GM21423 (cell line): ENCODE measurements around the gene TCF4.

ENCODE experiments used
- ATAC-seq: cut with Tn5 transposase; IDR thresholded peaks from one replicate; pipeline ENCODE4 v1.9.1; 2021; ENCODE audit warnings: mild to moderate bottlenecking, moderate library complexity; ENCODE audit not compliant: unreplicated experiment

The TCF4 gene

DNA sequence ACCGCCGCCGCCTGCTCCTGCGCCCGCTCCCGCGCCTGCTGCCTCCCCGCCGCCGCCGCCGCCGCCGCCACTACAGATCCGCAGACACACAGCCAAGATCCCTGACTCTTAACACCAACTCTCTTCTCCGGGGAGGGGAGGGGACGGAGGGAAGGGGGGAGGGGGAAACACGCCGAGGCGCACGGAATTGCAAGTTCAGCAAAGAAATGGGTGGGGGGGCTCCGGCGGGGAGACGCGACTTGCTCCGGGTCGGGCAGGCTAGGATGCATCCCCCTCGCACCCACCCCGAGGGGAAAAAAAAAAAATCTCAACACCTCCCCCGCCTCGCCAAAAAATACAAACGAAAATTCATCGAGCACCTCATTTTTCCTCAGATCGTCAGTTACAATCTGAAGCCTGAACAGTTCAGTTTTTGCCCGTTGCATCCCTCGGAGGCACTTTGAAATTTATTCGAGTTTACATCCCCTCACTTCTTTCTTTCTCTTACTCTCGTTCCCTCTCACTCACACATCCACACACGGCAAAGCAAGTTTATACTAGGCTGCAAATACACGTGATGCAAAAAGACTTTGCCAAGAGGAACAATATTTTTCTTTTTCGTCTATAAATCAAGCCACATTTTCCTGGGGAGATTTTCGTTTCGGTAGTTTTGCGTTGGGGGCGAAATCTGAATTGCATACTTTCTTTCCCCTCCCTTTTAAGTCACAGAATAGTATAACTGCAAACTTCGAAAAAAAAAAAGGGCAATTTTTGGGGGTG lies at the start of gene TCF4:
Gene TCF4, minus strand, starts transcription at position 82 of the 759 bp plus-strand sequence. CDS start 1,076 bp downstream, outside the sequence.
- ATAC-seq = no peak

DNA sequence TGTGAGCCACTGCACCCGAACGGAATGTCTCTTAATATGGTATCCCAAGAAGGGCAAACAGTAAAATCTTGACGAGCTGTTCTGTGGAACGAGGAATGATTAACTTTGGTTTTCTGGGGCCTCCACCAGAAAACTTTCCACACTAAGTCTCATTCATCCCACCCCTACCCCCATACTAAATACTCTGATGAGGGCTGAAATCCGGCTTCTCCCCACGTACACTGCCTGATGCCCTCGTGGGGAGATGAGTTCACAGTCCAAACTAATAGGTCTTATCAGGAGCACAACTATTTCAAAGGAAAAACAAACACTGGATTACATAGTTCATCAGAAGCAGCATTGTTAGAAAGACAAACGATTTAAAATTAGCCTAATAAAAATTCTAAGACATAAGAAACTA lies 49.2 kb upstream of the TCF4 start:
- ATAC-seq = no peak

DNA sequence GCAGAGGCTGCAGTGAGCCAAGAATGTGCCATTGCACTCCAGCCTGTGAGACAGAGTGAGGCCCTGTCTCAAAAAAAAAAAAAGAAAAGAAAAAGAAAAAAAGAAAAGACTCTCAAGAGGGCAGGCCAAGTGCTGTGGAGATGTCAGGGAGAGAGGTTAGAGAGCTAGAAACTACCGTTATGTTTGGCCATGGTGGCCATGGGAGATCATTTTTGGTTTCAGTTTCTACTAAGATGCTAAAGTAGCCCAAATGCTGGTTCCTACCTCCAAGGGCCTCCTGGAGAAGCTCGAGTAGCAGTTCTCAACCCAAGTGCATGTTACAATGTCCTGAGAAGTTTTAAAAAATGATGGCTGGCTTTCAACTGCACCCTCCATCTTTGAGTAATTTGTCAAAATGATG lies 47.4 kb upstream of the TCF4 start:
- no peak for ATAC-seq

DNA sequence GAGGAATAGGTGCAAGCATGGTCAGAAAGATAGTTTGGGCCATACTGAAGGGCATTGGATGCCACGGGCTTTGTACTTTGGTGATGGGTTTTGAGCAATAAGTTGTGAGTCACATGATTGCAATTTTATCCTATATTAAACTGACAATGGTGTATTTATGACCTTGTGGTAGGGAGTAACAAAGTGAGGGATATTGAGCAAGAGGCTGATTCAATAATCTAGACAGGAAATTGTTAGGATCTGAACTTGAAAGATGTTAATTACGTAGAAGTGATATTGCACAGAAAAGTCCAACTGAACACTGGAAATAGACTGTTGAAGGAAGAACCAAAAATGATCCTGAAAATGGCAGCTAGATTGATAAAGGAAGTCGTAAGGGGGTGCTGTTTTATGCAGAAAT lies 46.6 kb upstream of the TCF4 start:
- ATAC-seq = no peak

DNA sequence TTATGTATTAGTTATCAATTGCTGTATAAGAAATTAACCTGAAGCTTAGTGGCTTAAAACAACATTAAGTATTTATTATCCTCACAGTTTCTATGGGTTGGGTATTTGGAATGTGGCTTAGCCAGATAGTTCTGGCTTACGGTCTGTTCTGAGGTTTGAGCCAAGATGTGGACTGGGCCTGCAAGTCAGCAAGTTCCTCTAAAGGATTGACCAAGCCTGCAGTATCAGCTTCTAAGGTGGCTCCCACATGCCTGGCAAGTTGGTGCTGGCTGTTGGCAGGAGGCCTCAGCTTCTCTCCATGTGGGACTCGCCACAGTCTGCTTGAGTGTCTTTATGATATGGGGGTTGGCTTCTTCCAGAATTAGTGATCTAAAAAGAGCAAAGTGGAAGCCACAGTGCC lies 45.0 kb upstream of the TCF4 start:
- ATAC-seq = no peak

DNA sequence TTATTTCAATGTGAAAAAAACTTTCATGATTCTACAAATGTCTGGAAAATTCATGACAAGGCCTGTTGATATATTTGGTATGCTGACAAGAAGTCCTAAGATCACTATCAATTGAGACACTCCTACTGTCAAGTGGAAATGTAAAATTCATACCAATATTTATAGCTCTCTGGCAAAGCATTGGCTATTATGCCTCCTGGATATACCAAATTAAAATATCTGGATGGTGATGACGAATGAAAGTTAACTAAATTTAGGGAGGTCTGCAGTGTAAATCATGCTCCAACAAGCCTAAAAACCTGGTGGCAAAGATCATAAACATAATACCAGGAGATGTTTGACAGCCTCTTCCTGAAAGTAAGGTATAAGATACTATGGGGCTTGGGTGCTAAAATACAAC lies 41.1 kb upstream of the TCF4 start:
- no peak for ATAC-seq

DNA sequence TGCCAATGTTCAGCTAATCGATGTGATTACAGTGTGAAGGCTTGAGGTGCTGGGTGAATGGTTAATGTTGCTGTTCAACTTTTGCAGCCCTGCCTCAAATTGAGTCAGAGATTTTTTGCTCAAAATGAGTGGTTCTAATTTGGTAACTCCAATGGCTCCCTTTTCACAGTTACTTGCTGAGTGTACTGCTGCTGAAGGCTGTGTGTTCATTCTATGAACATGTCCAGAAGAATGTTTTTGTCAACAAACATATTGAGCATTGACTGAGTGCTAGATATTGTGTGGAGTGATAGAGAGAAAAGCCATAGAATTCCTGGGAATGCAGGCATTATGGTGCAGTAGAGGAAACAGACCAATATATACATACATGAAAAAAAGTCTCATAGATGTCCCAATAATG lies 39.0 kb upstream of the TCF4 start:
- ATAC-seq = no peak

DNA sequence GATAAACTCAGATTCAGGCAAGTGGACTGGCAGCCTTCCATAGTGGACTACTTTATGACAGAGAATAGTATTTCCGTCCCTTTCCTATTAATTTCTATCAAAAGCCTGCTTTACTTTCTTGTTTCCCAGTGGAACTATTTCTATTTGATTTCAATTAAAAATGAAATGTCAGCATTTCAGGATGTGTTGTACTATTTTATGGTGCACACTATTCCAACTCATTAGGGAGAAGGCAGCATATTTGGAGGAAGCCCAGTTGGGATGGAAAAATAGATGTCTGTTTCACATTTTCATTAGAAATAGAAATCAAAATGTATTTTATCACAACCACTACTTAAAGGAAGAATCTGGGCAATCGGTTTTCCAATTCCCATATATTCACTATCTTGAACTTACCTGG lies 37.9 kb upstream of the TCF4 start:
- no peak for ATAC-seq

DNA sequence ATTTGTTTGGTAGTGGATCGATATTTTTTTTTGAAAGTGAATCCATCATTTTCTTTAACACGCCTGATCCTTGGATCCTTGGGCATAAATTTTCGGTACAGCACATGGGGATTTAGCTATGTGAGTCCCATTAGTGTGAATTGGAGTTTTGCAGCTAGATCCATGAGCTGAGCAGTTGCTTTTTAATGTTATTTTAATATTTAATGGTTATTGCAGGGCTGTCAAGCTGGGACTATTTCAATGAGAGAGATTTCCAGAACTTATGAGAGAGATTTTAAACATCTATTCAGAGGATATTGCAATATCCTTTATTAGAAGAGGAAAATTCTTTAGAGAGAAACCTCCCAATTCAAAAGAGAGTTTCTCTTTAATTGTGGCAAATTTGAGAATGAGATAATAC lies 35.6 kb upstream of the TCF4 start:
- no peak for ATAC-seq

DNA sequence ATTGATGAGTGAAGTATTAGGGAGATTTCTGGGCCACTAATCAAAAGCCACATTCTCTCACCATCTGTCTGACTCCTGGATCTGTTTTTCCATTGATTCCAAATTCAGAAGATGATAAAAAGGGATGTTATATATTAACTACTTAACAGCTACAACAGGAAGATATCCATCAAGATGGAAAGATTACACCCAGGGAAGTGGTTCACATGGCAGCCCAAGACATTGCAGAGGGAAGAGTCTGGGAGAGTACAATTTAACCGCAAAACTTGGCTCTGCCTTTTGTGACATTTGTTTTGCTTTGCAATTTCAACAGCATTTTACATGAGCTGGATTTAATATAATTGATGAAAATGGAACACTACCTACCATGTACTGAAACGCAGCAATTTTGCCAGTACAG lies 22.5 kb upstream of the TCF4 start:
- no peak for ATAC-seq

DNA sequence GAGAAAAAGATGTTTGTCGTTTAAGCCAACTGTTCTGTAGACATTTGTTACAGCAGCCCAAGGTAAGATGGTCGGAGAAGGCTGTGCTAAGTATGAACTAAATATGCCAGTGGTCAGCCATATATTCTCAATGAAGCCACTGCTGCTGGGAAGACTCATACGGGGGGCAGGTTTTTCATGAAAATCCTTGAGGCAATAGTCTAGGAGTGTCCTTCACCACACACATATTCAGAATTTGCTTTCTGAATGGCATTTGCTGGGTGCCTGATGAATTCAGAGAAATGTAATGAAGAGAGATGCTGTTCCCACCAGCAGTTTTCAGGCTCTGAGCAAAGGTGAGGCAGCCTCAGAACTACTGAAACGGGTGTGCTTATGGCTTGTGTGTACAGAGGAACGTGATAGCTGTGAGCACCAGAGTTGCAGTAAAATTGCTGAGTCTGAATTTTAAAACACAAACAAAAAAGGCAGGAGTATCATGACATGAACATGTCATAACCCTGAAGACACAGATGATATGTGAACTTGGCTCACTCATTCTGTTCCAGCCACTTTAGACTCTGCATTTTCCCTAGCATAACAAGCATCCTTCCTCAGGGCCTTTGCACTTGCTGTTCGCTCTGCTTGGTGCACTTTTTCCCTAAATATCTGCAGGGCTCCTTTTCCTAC lies 21.3 kb upstream of the TCF4 start:
- no peak for ATAC-seq

DNA sequence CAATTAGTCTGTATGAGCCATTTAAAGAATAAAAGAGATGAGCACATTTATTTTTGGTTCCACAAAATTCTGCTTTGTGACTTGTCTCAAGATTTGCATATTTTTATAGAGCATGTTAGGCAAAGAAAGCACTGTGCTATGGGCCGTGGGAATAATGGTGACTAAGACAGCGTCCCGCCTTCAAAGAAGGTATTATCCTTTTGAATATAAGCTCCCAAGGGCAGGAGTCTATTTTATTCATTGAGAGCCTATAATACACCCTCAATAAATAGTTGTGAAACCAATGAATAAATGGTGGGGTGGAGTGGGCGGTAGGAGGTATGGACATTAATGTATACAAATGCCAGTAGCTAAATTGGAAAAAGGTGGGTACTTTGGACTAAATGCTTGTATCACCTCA lies 20.5 kb upstream of the TCF4 start:
- ATAC-seq = no peak

DNA sequence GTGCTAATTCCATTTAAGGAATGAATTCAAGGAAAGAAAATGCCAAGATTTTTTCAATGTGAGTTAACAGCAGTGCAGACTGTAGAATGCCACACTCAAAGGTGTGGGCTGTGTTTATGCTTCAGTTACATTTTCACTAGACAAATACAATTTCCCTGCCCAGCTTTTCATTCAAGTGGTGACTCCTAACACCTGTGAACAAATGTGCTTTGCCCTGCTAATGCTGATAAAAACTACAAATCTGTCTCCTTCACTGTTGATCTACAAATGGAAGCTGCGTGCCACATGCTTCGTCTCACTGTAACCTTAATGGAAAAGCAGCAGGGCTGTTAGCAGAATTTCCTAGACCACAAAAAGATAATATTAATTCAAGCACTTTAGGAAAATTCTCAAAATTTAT lies 19.8 kb upstream of the TCF4 start:
- no peak for ATAC-seq

DNA sequence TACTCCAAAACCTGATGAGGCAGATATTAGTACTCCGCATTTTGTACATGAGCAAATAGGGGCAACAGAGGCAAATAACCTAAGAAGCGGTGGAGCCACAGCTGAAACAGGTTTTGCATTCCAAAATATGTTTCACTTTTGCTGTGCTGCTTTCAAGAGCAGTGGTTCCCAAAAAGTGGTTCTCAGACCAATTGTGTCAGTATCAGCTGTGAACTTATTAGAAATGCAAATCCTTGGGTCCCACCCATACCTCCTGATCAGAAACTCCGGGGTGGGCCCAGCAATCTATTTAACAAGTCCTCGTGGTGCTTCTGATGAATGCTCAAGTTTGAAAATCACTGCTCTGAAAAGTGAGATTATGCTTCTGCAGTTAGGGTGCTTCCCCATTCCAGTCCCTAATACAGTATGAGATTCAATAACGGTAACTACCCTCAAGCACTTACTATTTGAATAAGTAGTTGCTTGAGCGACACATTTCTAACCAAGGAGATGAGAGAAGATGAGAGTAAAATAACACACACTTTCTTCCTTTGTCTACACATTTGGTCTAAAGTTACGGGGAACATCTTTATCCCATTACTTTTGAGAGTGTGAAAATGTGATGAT lies 17.8 kb upstream of the TCF4 start:
- ATAC-seq = peak; percentile 82

DNA sequence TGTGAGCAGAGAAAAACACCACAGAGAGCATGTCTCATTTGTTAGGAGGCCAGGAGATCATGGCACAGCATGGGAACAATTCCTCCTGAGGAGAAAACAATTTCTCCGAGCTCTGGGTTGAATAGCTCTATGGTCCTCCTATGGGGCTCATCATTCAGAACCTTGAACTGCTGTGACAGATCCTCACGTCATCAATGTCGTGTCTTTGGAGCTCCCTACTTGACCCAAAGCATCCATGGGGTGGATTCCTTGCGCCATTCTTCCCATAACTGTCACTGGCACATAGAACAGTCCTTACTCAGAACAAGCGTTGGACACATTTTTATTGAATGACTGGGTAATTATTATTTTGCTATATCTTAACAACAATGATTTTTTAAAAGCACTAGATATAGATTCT lies 15.8 kb upstream of the TCF4 start:
- no peak for ATAC-seq

DNA sequence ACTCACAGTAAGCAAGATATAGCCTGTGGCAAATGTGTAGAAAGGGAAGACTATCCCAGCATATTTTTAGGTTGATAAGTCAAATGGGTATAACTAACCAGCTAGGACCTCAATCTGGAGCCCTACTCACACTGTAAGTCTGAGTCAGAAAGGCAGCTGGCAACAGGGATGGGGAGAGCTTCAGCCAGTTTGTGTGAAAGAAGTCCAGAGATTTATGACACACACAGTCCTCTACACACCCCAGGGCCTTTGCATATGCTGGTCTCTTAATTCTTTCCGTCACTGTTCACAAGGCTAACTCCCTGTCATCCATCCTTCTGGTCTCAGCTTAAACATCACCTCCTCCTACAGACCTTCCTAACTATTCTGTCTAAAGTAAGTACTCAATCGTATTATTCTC lies 5.9 kb upstream of the TCF4 start:
- ATAC-seq = no peak

DNA sequence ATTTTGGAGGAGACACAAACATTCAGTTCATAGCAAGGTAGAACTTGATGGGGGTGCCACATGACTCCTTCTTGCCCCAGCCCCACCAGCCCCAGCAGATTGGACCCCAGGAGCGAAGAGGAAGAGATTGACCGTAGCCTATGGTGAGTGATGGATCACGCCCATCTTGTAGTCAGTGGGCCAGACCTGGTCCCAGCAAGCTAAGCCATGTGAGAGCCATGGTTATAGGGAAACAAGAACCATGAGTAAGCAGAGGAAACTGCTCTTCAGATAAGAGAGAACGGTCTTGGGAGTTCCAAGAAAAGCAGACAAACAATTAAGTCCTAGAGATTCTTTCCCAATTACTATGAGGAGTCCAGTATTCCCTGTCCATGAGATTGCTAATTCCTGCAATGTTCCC lies 4.6 kb upstream of the TCF4 start:
- no peak for ATAC-seq

DNA sequence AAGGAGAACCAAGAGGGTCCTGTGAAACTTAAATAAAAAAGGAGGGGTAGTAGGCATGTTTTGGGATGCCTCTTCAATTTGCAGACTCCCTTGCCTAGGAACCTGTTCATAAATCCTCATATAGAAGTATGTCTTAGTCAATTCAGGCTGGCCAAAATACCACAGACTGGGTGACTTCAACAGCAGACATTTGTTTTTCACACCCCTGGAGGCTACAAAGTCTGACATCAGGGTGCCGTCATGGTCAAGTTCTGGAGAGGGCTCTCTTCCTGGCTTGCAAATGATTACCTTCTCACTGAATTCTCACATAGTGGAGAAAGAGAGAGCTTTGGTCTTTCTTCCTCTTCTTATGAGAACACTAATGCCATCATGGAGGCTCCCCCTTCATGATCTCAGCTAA lies 4.1 kb upstream of the TCF4 start:
- no peak for ATAC-seq

DNA sequence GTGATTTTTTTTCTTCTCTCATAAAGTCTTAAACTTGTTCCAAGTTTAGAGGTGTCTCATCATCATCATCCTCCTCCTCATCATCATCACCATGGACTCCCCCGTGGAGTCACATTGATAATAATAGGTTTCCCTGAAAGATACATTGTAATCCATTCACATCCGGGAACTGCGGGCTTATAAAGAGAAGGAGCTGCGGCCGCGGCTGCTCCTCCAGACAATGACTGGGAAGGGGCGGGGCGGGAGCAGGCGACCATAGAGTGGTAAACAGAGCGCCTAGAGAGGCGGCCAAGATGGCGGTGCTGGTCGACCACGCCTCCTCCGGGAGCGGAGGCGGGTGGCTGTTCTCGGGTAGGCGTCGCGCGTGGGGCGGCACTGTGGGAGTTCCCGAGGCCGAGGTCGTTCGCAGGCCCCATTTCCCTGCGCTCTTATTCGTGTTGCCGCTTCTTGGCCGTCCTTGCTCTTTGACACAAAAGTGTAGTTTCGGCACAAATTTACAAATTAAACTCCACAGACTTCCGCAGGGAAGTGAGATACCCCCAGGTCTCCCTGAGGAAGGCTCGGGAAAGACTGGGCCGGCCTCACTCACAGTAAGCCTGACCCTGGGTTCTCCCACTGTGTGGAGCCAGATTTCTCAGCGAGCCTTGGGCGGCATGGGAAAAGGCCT lies 1.8 kb upstream of the TCF4 start:
- peak; percentile 90 for ATAC-seq

DNA sequence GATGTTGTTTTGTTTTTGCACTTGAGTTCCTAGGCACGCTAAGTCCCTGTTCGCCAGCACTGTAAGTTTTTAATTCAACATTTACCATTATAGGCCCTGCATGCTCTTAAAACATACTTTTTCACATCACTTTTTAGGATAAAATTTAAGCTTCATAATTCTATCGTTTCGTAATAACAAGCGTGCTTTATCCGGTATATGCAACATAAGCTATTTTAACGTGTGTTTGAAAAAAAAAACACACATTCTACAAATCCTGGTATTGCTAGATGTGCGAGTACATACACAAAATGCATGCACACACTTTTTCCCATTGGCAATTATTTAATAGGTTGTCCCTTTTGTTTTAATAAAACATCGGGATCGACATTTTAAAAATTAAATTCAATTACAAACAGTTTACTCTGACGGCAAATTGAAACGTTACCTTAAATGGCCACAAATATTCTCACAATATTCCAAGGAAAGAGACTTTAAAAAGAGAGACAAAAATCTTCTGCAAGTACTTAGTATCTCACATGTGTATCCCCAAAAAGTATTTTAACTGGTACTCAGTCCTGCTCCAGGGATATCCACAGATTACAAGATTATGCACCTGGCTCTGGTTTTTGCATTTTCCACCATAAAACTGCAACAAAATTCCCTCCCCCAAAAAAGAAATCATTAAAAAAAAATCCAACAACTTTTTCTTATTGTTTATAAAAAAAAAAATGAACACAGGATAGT lies 1.0 kb upstream of the TCF4 start:
- no peak for ATAC-seq

DNA sequence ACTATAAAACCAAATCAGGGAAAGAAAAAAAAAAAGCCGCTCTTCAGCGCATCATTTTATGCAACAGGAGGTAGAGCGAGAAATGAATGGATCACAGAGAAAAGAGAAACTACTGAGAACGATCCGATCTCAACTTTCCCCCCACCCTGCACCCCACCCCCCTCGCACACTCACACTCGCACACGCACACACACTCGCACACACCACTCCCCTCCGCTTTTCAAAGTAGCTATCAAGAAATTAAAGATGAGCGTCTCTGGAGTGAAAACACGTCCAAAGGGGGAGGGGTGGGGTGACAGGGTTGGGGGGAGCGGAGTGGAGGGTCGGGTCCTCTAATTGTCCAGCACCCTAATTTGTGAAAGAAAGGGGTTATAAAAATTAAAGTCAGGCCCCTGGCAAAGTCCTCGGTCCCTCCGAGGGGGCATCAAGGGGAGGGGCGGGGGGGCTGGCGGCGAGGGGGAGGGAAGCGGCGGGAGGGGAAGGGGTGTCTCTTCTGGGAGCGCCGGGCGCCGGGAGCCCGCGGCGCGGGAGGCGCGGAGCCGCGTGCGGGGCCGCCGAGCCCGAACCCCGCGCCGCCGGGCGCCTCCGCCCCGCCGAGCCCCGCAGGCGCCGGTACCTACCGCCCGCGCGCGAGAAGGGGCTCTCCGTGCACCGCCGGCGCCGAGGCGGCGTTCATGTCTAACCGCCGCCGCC lies 428 bp downstream of the TCF4 start:
- ATAC-seq = no peak
